GM12872 (cell line): ENCODE measurements around the gene ARHGEF37.

Experiments used
- TF ChIP-seq, protein P1 (sequence below): IDR thresholded peaks from 3 replicates; pipeline ENCODE4 v1.5.1; 2011; ENCODE audit warnings: low read depth, mild to moderate bottlenecking, low read length, moderate library complexity; ENCODE audit not compliant: insufficient read depth

ARHGEF37 gene

DNA sequence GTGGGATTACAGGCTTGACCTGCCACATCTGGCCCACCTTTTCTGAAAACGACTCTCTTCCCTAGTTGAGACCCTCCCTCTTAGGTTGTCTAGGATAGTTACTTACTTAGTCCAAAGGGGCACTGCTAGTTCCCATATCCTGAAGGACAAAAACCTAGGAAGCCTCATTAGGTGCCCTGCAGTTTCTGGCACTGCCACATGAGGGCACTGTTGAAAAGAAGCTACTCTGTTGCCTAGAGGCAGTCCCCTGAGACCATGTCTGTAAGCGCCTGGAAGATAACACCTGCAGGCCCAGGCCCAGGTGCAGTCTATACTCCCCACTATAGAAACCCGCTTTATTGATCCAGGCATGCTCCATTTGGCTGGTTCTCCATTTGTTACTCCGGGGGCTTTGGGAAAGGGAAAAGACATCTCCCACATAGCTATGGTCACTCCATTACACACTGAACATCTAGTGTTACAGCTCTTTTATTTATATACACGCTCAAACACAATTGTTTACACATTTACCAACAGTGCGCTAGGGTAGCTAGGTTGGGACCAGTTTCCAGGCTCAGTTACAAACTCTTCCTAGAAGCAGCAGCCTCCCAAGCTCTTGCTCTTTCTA, 75.4 kb downstream of the ARHGEF37 start:
- TF ChIP-seq, protein P1, sequence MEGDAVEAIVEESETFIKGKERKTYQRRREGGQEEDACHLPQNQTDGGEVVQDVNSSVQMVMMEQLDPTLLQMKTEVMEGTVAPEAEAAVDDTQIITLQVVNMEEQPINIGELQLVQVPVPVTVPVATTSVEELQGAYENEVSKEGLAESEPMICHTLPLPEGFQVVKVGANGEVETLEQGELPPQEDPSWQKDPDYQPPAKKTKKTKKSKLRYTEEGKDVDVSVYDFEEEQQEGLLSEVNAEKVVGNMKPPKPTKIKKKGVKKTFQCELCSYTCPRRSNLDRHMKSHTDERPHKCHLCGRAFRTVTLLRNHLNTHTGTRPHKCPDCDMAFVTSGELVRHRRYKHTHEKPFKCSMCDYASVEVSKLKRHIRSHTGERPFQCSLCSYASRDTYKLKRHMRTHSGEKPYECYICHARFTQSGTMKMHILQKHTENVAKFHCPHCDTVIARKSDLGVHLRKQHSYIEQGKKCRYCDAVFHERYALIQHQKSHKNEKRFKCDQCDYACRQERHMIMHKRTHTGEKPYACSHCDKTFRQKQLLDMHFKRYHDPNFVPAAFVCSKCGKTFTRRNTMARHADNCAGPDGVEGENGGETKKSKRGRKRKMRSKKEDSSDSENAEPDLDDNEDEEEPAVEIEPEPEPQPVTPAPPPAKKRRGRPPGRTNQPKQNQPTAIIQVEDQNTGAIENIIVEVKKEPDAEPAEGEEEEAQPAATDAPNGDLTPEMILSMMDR = peak; percentile 87

DNA sequence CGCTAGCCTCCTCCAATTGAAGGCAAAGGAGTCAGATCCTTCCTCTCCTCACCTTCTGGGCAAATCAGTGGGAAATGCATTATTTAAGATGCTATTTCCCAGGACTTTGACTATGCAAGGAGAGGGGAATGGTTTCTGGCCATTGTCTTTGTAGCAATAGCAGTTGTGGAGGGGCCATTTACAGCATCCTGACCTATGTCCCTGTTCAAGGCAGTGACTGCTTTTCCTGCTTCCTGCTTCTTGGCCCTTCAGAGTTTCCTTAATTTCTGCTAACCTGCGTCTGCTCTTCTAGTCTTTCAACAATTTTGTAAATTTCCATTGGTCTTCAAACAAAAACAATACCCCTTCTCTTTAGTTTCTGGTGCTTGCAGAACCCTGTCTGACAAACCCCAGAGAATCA, 76.0 kb downstream of the ARHGEF37 start:
- TF ChIP-seq, protein P1 = no peak

GRCh38 chr5:149658299-149658698, 77.0 kb downstream of the ARHGEF37 start:
- TF ChIP-seq, protein P1 = no peak

DNA sequence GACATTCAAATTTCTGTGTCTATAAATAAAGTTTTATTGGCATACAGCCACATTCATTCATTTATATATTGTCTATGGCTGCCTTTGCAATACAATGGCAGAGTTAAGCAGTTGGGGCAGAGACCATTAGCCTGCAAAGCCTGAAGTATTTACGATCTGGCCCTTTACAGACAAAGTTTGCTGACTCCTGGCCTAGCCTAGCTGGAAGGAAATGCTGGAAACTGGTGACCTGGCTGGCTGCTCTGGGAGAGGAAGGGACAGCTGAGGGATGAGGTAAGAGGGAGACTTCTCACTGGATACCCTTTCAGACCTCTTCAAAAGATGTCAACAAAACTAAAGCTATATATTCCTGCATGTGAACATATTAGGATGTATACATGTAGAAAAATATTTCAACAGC, 82.8 kb downstream of the ARHGEF37 start:
- TF ChIP-seq, protein P1 = no peak

DNA sequence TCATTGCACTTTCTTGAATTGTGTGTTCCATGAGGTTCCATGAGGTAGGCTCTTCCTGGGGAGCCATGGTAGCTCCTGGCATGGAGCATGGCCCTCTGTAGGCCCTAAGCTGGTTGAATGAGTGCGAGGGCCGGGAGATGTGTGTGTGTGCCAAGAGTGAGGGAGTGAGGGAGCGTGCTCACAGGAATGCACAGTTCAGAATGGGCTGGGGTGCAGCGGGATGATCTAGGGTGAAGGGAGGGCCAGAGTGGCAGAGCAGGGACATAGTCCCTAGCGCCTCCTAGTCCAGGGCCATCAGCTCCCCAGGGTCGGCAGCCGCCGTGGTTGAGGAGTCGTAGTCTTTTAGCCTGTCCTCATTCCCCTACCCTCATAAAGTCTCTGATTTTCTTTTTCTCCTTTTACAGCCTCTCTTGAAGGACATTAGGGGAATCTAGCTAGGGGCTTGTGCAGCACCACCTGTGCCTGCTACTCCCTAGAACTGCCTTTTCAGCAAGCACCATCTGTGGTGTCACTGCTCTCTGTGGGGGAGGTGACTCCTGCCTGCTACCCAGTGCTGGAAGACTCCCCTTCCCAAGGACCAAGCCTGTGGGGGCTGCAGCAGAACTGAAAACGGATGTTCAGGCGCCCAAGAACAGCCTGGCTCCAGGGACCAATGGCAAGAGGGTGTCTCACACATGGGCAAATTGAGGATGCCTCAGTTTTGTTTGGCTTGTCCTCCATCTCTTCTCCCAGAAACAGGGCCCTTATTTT, 83.5 kb downstream of the ARHGEF37 start:
- TF ChIP-seq, protein P1 = no peak

GRCh38 chr5:149665416-149666175, 84.3 kb downstream of the ARHGEF37 start:
- TF ChIP-seq, protein P1 = no peak

DNA sequence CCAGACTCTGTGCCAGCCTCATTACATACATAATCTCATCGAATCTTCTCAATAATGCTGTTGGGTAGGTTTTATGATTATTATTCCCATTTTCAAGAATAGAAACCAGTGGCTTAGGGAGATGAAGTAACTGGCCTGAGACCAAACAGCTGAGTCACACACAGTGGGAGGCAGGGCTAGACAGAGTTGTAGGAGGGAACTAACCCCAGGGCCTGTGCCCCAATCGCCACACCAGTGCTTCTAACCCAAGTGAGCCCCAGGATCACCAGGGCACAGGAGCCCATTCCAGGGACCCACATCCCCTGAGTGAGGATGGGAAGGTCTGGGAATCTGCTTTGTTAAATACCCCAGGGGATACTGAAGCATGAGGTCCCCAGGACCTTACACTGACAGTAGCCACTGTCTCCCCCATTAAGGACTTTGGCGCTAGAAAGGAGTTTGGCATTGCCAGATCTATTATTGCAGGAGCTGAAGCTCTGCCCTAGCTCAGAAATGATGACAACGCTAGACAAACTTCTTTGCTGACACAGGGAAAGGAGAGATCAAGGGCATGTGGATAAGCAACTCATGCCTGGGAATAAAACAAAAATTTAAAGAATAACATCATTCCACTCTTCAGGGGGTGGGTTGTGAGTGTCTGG, 85.0 kb downstream of the ARHGEF37 start:
- TF ChIP-seq, protein P1 = no peak
